Natural killer cell (primary cell): ENCODE measurements around the gene GABRP. TPM values are rescaled to one million over a fixed set of nuclear protein-coding genes. Genes with fewer than 3 reads are reported as not detected.

Experiments used
- ATAC-seq, 3 donors: fragments of 150-1000 bp in 2 of 3; fragments of 200-7000 bp in 1 of 3; cut with Tn5 transposase; 1 replicate in 1 of 3; 2 replicates in 2 of 3; pipeline ENCODE4 v1.10.0; 2021; ENCODE audit warnings: mild to moderate bottlenecking in 2 of 3, moderate library complexity in 2 of 3
- DNase-seq, 2 donors: peaks; one replicate each; pipeline versions ENCODE4 v3.0.0 to v3.0.0-alpha.2; 2013 to 2021; ENCODE audit warnings: mixed read lengths in 1 of 2
- H3K27ac ChIP-seq: one replicate; pipeline ENCODE4 v1.5.1; 2013; ENCODE audit warnings: mild to moderate bottlenecking, low read length
- H3K27me3 ChIP-seq: one replicate; pipeline ENCODE4 v1.6.1; 2013; ENCODE audit warnings: low read length; ENCODE audit not compliant: control insufficient read depth, insufficient read depth
- H3K36me3 ChIP-seq: one replicate; pipeline ENCODE4 v1.6.1; 2013; ENCODE audit warnings: low read length; ENCODE audit not compliant: control insufficient read depth, insufficient read depth
- H3K4me1 ChIP-seq: one replicate; pipeline ENCODE4 v1.6.1; 2013; ENCODE audit warnings: low read length; ENCODE audit not compliant: control insufficient read depth, insufficient read depth
- H3K4me3 ChIP-seq: one replicate; pipeline ENCODE4 v1.5.1; 2013; ENCODE audit warnings: low read length
- H3K9me3 ChIP-seq: one replicate; pipeline ENCODE4 v1.6.1; 2013; ENCODE audit warnings: low read length; ENCODE audit not compliant: control insufficient read depth, insufficient read depth
- H3K27ac Mint-ChIP-seq, 2 donors: one replicate each; pipeline ENCODE4 v1.8.0; 2022; ENCODE audit warnings: mild to moderate bottlenecking in 2 of 2, mixed read lengths in 2 of 2, moderate library complexity in 1 of 2
- H3K27me3 Mint-ChIP-seq, 2 donors: one replicate each; pipeline ENCODE4 v1.8.0; 2022; ENCODE audit warnings: low read depth in 2 of 2, mixed read lengths in 2 of 2
- H3K36me3 Mint-ChIP-seq: one replicate; pipeline ENCODE4 v1.8.0; 2022; ENCODE audit warnings: mixed read lengths
- H3K4me1 Mint-ChIP-seq, 2 donors: one replicate each; pipeline ENCODE4 v1.8.0; 2022; ENCODE audit warnings: mixed read lengths in 2 of 2
- H3K4me3 Mint-ChIP-seq: one replicate; pipeline ENCODE4 v1.8.0; 2022; ENCODE audit warnings: mild to moderate bottlenecking, moderate library complexity, mixed read lengths
- H3K9me3 Mint-ChIP-seq, 2 donors: one replicate each; pipeline ENCODE4 v1.8.0; 2022; ENCODE audit warnings: mixed read lengths in 2 of 2
- WGBS: methylation state at CpG from one replicate; pipeline ENCODE4 v1.1.7; 2013; ENCODE audit warnings: missing lambda C conversion rate; ENCODE audit not compliant: insufficient coverage; 5-methylcytosine and 5-hydroxymethylcytosine counted together
- intact Hi-C: fragments of 100-400 bp; cut with micrococcal nuclease; formaldehyde crosslinking; loops from one replicate; pipeline ENCODE4 v1.14.2; 2022
- total RNA-seq, 4 donors: library from RNA; stranded (reverse); fragments of 120-200 nt in 1 of 4; gene quantifications; one replicate each; pipeline versions ENCODE4 v1.2.3 to v1.2.4, GENCODE V29; 2013 to 2022
- TF ChIP-seq, protein P1 (sequence below): fragments of 200-600 bp; IDR thresholded peaks from one replicate; pipeline ENCODE4 v1.8.0; 2022; ENCODE audit warnings: antibody characterized with exemption

GABRP gene
- total RNA-seq, 3 donors from 2014 or later (not counting 1 experiment from before 2014, with no cell fraction given) = not detected

DNA sequence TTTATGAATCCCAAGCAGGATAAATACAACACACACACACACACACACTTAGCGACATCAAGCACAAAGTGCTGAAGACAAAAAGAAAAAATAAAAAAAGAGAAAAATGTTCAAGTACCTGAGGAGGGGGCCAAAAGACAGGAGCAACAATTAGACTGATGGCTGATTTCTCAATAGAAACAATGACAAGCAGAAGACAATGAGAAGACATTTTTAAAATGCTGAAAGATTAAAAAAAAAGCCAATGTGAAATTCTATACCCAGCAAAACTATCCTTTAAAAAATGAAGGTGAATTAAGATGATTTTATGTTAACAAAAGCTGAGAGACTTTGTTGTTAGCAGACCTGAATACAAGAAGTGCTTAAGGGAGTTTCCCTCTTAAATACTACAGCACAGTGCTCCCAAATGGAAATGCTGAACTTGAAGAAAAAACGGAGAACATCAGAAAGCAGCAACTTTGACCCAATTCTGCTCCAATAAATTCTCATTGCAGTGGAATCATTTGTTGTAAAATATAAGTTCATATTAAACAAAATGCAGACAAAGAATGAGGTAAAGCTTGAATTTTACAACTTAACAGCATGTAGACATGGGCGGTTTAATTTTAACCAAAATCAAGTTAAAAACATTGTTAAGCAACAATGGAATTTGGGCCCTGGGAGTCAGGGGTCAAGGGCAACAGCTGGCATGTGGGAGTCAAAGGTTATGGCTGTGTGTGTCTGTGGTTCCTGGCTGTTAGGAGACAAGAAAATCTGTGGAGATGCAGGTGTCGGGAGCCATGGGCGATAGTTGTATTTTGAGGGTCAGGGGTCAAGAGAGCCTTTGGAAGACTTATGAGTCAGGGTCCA lies 77.5 kb downstream of the GABRP start:
- Histone ChIP-seq H3K36me3 (no peaks in the 10 kb centered on the region), H3K27ac (no peak overlapping the region), H3K4me1 (peaks cover 4% of the 10 kb centered on the region), H3K4me3 (no peak overlapping the region), H3K9me3 (peaks cover 6% of the 10 kb centered on the region), H3K27me3 (no peaks in the 10 kb centered on the region)
- DNase-seq = no peak
- Mint-ChIP-seq H3K27me3 (peaks cover 0 to 14% of the 10 kb centered on the region in 2 donors), H3K4me3 (peak overlapping the region; percentile 88), H3K4me1 (peaks cover 21 to 23% of the 10 kb centered on the region in 2 donors), H3K9me3 (peaks cover 11 to 17% of the 10 kb centered on the region in 2 donors), H3K36me3 (peaks cover 14% of the 10 kb centered on the region), H3K27ac (peak overlapping the region; percentile 44 to 50)
- intact Hi-C loops = no loop called here
- 99% methylated on average over 3 of the region's 5 CpGs for WGBS
- TF ChIP-seq, protein P1, sequence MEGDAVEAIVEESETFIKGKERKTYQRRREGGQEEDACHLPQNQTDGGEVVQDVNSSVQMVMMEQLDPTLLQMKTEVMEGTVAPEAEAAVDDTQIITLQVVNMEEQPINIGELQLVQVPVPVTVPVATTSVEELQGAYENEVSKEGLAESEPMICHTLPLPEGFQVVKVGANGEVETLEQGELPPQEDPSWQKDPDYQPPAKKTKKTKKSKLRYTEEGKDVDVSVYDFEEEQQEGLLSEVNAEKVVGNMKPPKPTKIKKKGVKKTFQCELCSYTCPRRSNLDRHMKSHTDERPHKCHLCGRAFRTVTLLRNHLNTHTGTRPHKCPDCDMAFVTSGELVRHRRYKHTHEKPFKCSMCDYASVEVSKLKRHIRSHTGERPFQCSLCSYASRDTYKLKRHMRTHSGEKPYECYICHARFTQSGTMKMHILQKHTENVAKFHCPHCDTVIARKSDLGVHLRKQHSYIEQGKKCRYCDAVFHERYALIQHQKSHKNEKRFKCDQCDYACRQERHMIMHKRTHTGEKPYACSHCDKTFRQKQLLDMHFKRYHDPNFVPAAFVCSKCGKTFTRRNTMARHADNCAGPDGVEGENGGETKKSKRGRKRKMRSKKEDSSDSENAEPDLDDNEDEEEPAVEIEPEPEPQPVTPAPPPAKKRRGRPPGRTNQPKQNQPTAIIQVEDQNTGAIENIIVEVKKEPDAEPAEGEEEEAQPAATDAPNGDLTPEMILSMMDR = no peak
- ATAC-seq = peak in 1 of 3 donors; percentile 4

DNA sequence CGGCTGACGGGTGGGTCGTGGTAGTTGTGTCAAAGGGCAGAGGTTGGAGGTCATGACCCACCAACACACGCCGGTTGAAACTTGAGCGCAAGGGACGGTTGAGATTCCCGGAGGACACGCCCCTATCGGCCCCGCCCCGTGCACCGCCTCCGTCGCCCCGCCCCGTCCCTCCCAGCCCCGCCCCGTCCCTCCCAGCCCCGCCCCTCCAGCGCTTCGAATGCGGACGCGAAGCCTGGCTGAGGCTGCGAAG lies 78.1 kb downstream of the GABRP start:
- H3K9me3 Mint-ChIP-seq = peaks cover 11 to 17% of the 10 kb centered on the region in 2 donors
- peaks cover 6% of the 10 kb centered on the region for H3K9me3 ChIP-seq
- H3K27ac ChIP-seq = no peak overlapping the region
- peaks cover 0 to 14% of the 10 kb centered on the region in 2 donors for H3K27me3 Mint-ChIP-seq
- intact Hi-C loops = no loop called here
- TF ChIP-seq, protein P1 = no peak
- peaks cover 21 to 23% of the 10 kb centered on the region in 2 donors for H3K4me1 Mint-ChIP-seq
- H3K27me3 ChIP-seq = no peaks in the 10 kb centered on the region
- H3K4me3 Mint-ChIP-seq = peak overlapping the region; percentile 88
- peak overlapping the region; percentile 44 to 50 for H3K27ac Mint-ChIP-seq
- no peak overlapping the region for H3K4me3 ChIP-seq
- WGBS = 25% methylated on average over 26 of the region's 26 CpGs
- H3K36me3 Mint-ChIP-seq = peaks cover 14% of the 10 kb centered on the region
- DNase-seq (no peak), ATAC-seq (no peak)
- H3K36me3 ChIP-seq = no peaks in the 10 kb centered on the region
- peaks cover 4% of the 10 kb centered on the region for H3K4me1 ChIP-seq

DNA sequence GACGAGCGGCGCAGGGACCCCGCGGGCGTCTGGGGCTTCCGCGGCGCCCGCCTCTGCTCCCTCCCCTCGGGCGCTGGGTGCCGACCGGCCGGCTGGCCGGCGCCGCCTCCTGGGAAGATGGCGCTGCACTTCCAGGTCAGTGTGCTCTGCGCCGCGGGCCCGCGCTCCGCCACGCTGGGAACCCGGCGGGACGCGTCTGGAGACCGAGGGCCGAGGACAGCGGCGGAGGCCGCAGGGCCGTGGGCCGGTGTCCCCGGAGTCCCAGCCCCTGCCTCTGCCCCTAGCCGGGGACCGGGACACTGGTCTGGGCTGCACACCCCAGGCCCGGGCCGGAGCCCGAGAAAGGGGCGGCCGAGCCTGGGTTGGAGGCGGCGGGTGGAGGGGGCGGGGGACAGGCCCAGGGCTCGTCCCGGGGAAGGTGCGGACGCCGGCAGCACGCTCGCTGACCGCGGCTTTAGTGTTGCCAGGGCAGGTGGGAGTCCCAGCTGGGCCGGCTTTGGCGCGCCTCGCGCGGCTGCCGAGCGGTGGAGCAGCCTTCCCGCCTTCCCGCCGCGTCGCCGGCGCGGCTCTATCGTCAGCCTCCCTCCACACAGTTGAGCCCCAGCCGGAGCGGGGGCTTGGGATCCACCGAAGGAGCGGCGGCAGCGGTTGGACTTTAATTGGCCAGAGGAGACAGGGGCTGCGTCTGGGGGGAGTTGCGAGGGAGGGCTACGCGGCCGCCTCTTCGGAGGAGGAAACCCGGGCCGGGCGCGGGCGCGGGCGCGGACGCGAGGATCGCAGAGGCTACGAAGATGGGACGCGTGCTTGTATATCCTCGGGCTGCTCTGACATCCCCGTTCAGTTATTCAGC lies 78.6 kb downstream of the GABRP start, which contains the start of gene RANBP17:
RANBP17 (plus strand) TSS at position 102 of the 850 bp plus-strand sequence.
- DNase-seq (peak; percentile 1 to 59), ATAC-seq (peak; percentile 94 to 95 (median 94))
- TF ChIP-seq, protein P1 = no peak
- H3K36me3 ChIP-seq = no peaks in the 10 kb centered on the region
- H3K4me3 ChIP-seq = peak within 1 kb of the TSS; percentile 36
- H3K27ac Mint-ChIP-seq = peak within 1 kb of the TSS; percentile 46 to 50
- no peaks in the 10 kb centered on the region for H3K27me3 ChIP-seq
- peaks cover 6% of the 10 kb centered on the region for H3K9me3 ChIP-seq
- peaks cover 0 to 14% of the 10 kb centered on the region in 2 donors for H3K27me3 Mint-ChIP-seq
- peaks cover 4% of the 10 kb centered on the region for H3K4me1 ChIP-seq
- WGBS = 6% methylated on average over 97 of the region's 102 CpGs
- H3K36me3 Mint-ChIP-seq = peaks cover 14% of the 10 kb centered on the region
- intact Hi-C loops = no loop called here
- peak within 1 kb of the TSS; percentile 88 for H3K4me3 Mint-ChIP-seq
- no peak within 1 kb of the TSS for H3K27ac ChIP-seq
- peaks cover 21 to 23% of the 10 kb centered on the region in 2 donors for H3K4me1 Mint-ChIP-seq
- peaks cover 11 to 17% of the 10 kb centered on the region in 2 donors for H3K9me3 Mint-ChIP-seq
